GM19023 (cell line): ENCODE measurements around the gene G6PC2.
"Not testable (repeated sequence)": the region's sequence is repeated elsewhere in the genome, so short reads cannot be mapped to it uniquely, and the experiment has no call there.

Experiments used
- ATAC-seq: cut with Tn5 transposase; IDR thresholded peaks from one replicate; pipeline ENCODE4 v1.9.1; 2021; ENCODE audit warnings: mild to moderate bottlenecking, moderate library complexity; ENCODE audit not compliant: unreplicated experiment

Gene G6PC2, protein sequence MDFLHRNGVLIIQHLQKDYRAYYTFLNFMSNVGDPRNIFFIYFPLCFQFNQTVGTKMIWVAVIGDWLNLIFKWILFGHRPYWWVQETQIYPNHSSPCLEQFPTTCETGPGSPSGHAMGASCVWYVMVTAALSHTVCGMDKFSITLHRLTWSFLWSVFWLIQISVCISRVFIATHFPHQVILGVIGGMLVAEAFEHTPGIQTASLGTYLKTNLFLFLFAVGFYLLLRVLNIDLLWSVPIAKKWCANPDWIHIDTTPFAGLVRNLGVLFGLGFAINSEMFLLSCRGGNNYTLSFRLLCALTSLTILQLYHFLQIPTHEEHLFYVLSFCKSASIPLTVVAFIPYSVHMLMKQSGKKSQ

DNA sequence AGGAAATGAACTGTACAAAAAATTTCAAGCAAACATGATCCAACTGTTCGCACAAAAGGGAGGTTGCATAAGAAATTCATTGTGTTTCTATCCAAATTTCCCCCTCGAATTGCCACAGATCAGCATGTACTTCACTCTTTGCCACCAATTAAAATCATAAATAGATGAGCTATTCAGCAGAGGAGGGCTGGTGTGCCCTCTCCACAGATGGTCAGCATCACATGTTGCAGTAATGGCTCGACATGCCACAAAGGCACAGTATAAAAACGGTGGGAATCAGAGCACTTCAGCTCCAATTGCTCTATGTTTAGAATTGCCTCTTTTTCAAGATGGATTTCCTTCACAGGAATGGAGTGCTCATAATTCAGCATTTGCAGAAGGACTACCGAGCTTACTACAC lies at the start of gene G6PC2:
Gene G6PC2, plus strand, starts transcription at position 289 of the 400 bp plus-strand sequence. Its CDS starts 41 bp downstream, at position 330.
- ATAC-seq: no peak

DNA sequence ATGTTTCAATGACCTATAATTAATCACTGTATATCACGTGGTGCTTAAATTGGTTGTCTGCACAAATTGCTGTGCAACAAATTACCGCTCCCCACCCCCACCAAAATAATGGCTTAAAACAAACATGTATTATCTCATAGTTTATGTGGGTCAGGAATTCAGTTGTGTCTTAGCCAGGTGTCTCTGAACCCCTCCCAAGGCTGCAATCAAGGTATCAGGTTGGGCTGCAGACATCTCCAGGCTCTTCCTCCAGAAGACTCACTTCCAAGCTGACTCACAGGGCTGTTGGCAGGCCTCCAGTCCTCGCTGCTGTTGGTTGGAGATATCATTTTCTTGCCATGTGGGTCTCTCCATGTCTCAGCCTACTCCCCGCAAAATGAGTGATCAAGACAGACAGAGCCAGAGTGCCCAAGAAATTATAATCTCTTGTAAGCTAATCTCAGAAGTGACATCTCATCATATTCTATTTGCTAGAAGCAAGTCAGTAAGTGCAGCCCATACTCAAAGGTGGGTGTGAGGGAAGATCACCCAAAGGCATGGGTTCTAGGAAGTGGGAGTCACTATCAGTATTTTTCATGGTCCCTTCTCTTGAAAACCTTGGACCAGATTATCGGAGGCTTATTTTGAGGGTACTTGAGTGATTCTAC lies 49.3 kb upstream of the G6PC2 start:
- no peak for ATAC-seq

DNA sequence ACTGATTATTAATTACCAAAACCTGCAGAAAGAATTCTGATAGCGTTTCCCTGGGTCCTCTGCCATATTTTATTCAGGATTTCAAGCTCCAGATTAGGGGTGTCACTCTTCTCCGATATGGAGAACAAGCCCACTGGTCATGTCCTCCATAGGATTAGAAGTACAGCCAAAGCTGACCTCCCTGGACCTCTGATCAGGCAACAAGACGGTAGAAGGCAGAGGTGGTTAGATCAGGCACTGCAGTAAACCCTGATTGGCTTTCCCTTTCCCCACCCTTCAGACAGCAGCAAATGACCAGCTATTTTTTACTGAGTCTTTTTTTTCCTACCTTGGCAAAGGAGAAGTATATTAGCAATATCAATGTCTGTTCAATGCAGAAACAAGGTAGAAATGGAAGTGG lies 48.6 kb upstream of the G6PC2 start:
- ATAC-seq: no peak

GRCh38 chr2:168853471-168853870 lies 47.6 kb upstream of the G6PC2 start:
- no peak for ATAC-seq

DNA sequence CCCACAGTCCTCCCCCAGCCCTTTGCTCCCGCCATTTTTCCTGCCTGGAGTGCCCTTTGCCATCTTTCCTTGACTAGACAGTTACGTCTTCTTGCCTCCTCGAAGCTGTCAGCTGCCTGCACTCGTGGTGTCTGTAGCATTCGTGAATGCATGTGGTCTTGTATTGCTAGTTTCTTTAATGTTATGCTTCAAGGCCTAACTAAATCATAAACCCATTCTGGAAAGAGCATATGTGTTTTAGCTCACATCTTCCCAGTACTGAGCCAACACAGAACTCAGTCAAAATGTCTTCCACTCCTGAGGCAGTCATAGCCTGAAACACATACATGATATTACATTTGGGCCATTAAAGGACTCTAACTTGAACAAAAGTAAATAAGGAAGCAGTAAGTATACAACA lies 46.4 kb upstream of the G6PC2 start:
- ATAC-seq: no peak

DNA sequence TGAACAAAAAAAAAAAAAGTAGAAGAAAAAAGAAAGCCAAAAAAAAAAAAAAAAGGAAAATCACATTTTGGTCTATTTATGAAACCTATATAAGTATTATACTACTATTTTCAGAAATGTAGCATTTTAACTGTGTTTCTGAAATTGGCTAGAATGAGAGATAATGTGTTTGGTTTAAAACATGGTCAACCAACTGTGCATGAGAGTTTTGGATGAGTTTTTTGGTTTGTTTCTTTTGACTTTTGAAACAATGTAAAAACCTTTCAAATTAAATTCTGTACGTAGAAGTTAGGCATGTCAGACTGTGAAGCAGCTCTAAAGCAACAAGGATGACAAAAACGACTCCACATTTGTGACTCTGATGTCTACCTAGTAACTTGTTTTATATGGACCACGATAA lies 45.5 kb upstream of the G6PC2 start:
- no peak for ATAC-seq

GRCh38 chr2:168858146-168858545 lies 42.9 kb upstream of the G6PC2 start:
- ATAC-seq: no peak

- not testable (repeated sequence) for ATAC-seq
Measured at GRCh38 chr2:168867164-168867563, 33.9 kb upstream of the G6PC2 start.

DNA sequence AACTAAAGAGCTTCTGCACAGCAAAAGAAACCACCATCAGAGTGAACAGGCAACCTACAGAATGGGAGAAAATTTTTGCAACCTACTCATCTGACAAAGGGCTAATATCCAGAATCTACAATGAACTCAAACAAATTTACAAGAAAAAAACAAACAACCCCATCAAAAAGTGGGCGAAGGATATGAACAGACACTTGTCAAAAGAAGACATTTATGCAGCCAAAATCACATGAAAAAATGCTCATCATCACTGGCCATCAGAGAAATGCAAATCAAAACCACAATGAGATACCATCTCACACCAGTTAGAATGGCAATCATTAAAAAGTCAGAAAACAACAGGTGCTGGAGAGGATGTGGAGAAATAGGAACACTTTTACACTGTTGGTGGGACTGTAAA lies 30.7 kb upstream of the G6PC2 start:
- not testable (repeated sequence) for ATAC-seq

DNA sequence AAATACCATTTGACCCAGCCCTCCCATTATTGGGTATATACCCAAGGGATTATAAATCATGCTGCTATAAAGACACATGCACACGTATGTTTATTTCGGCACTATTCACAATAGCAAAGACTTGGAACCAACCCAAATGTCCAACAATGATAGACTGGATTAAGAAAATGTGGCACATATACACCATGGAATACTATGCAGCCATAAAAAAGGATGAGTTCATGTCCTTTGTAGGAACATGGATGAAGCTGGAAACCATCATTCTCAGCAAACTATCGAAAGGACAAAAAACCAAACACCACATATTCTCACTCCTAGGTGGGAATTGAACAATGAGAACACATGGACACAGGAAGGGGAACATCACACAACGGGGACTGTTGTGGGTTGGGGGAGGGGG lies 30.3 kb upstream of the G6PC2 start:
- not testable (repeated sequence) for ATAC-seq

DNA sequence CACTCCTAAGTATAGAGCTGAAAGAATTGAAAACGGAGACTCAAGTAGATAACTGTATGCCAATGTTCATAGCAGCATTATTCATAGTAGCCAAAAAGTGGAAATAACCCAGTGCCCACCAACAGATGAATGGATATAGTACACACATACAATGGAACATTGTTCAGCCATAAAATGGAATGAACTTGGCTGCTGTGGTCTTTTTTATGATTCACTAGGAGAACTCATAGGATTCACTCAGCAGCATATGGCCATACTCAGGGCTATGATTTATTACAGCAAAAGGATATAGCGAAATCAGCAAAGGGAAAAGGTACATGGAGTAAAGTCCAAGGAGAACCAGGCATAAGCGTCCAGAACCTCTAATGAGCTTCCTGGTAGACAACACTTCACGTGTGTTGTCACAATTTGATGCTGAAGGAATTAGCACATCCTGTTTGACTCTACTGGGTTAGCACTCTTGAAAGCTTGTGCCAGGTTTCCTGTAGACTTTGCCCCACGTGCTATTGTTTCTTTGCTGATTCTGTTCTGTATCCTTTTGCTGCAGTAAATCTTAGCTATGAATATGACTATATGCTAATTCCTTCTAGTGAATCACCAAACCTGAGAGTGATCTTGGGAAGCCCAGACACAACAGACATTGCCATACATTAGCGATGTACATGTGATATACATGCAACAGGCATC lies 26.6 kb upstream of the G6PC2 start:
- no peak for ATAC-seq

DNA sequence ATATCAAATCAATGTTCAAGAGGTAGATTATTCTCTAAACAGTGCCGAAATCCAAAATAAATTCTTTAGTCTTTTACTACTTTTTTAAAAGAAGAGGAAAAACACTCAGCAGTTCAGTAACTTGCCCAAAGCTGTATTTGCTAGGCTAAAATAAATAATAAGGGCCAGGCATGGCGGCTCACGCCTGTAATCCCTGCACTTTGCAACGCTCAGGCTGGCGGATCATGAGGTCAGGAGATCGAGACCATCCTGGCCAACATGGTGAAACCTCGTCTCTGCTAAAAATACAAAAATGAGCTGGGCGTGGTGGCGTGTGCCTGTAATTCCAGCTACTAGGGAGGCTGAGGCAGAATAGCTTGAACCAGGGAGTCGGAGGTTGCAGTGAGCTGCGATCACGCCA lies 18.9 kb upstream of the G6PC2 start:
- ATAC-seq: not testable (repeated sequence)

DNA sequence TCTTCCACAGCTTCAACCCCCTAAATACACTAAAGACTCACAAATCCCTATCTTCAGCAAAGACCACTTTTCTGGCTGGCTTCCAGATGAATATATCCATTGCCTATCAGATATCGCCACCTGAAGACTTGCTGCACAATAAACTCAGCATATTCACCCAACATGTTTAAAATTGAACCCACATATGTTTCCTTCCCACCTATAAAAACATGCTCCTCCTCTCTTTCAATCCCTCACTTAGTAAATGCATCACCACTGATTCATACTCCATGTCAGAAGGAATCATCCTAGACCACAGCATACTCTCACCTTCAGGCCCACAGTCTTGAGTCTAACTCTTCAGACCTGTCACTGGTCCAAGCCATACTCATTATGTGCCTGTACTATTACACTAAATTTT lies 16.1 kb upstream of the G6PC2 start:
- no peak for ATAC-seq

- no peak for ATAC-seq
Measured at GRCh38 chr2:168889635-168890005, 11.5 kb upstream of the G6PC2 start.

DNA sequence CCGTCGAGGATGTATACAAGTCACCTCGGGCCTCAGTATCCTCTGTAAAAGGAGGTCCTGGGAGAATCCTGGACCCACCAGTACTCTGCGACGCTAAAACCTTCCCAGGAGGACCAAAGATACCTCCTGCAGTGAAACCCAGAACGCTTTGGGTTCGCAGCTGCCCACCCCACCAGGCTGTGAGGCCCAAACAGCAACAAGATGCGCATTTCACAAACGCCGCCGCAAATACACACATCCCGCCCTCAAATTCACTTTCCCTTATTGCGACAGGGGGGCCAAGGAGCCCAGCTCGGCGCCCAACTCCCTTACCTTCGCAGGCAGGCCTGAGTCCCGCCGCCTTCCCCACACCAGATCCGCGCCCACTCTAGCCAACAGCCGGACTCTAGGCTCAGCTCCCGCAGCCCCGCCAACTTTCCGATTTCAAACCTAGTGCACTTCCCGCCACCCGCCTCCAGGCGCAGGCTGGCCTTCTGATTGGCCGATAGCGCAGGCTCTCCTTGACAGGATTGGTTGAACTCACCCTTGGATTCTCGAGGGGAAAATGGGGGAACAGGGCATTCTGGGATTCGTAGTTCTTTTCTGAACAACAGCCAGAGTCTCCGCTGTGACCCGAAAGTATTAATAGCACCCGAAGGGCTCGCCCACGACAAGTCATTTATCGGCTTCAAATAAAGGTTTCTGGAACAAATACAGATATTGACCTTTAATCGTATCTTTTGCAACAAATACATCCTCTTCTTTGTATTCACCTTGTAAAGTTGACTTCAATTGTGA lies 10.9 kb upstream of the G6PC2 start, which contains the start of gene SPC25:
Gene SPC25, minus strand, starts transcription at position 425 of the 777 bp plus-strand sequence. CDS start 911 bp downstream, outside the sequence.
- peak; percentile 100 for ATAC-seq

DNA sequence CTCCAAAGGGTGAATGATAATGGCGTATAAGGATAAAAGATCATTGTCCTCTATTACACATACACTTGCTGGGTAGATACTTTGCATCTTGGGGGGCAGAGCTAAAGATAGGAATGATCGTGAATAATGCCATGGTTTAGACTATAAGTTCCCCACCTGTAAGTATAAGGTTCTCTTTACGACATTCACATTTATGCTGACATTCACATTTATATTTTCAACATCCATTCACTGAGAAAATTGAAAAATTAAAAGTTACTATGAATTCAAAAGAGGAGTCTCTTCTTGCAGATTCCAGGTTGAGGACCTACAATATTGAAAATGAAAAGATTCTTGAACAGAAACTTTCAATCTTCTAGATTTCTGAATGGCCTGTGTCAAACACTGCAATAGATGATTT lies 8.8 kb upstream of the G6PC2 start:
- ATAC-seq: no peak

DNA sequence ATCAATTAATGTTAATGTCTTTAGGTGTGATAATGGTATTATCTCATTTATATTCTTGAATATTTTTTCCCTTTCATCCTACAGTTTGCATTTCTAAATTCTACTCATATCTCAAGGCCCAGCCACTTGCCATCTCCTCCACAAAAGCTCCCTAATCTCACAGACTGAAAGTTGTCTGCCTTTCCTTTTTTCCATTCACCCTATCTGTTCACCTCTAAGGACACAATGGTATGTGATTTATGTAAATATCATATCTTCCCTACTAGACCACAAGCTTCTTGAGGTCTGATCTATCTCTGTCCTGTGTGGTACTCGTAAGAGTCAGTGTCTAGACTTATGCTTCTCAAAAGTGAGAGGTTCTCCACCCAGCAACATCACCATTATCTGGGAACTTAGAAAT lies 7.0 kb upstream of the G6PC2 start:
- no peak for ATAC-seq

DNA sequence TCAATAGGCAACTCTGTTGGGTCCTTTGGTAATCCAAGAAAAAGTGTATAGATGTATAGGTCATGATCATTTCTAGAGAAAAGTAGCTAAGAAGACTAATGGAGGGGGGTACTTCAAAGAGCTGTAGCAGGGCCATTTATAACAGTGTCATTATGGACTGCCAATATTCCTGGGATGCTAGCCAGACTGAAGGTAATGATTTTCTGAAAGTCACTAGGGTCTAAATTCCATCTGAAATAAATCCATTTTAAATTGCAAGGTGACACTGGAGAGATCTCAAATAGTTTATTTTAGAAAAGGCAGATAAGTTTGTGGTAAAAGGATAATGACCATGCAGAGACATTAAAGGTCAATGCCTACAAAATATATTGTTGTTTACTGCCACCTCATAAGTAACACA lies 6.4 kb upstream of the G6PC2 start:
- ATAC-seq: no peak

DNA sequence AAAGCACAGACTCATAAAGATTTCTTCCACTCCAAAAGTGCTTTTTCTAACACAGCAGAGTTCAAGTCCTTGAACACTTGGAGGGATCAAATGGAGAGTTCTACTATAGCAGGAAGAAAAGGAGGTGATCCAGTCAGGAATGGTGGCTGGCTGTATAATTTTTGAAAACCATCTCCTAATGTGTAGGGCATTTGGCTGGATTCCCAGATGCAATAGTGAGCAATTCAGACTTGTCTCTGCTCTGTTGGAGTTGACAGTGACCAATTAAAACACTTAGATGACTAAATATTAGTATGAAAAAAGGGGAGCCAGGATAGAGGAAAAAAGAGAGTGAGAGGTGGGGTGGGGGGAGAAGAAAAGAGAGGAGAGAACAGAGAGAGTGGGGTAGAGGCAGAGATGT lies 5.3 kb upstream of the G6PC2 start:
- ATAC-seq: no peak

GRCh38 chr2:168896783-168897182 lies 4.3 kb upstream of the G6PC2 start:
- no peak for ATAC-seq

DNA sequence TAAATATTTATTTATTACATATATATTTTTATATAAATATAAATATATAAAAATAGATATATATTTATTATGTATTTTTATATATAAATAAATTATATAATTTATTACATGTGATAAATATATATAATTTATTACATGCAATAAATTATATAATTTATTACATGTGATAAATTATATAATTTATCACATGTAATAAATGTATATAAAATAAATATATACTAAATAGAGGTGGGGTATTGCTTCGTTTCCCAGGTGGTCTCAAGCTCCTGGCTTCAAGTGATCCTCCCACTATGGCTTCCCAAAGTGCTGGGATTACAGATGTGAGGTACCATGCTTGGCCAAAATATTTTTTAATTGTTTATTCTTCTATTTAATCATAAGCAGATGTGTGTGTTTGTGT lies 3.6 kb upstream of the G6PC2 start:
- ATAC-seq: no peak
